Choroid plexus epithelial cell (primary cell): ENCODE results near the gene ACOT12.
"Not testable (repeated sequence)": the region's sequence is repeated elsewhere in the genome, so short reads cannot be mapped to it uniquely, and the experiment has no call there.

Experiments used
- DNase-seq: peaks from one replicate; pipeline ENCODE4 v3.0.0-alpha.2; 2010; ENCODE audit warnings: low read depth
- H3K4me3 ChIP-seq: 2 replicates; pipeline ENCODE4 v1.5.1; 2011; ENCODE audit warnings: low read depth, mild to moderate bottlenecking, control low read depth, low read length, moderate library complexity
- TF ChIP-seq, protein P1 (sequence below): conservative IDR thresholded peaks from 2 replicates; pipeline ENCODE4 v1.5.1; 2011; ENCODE audit warnings: low read depth, mild to moderate bottlenecking, control low read depth, inconsistent platforms, low read length, moderate library complexity

The ACOT12 gene

GRCh38 chr5:81300921-81301270 lies 93.0 kb downstream of the ACOT12 start:
- H3K4me3 ChIP-seq = peak overlapping the region; percentile 93
- TF ChIP-seq, protein P1, sequence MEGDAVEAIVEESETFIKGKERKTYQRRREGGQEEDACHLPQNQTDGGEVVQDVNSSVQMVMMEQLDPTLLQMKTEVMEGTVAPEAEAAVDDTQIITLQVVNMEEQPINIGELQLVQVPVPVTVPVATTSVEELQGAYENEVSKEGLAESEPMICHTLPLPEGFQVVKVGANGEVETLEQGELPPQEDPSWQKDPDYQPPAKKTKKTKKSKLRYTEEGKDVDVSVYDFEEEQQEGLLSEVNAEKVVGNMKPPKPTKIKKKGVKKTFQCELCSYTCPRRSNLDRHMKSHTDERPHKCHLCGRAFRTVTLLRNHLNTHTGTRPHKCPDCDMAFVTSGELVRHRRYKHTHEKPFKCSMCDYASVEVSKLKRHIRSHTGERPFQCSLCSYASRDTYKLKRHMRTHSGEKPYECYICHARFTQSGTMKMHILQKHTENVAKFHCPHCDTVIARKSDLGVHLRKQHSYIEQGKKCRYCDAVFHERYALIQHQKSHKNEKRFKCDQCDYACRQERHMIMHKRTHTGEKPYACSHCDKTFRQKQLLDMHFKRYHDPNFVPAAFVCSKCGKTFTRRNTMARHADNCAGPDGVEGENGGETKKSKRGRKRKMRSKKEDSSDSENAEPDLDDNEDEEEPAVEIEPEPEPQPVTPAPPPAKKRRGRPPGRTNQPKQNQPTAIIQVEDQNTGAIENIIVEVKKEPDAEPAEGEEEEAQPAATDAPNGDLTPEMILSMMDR = no peak
- peak; percentile 11 for DNase-seq

- DNase-seq = no peak
- TF ChIP-seq, protein P1 = no peak
- H3K4me3 ChIP-seq = no peak overlapping the region
Measured at GRCh38 chr5:81297531-81297930, 96.4 kb downstream of the ACOT12 start.

DNA sequence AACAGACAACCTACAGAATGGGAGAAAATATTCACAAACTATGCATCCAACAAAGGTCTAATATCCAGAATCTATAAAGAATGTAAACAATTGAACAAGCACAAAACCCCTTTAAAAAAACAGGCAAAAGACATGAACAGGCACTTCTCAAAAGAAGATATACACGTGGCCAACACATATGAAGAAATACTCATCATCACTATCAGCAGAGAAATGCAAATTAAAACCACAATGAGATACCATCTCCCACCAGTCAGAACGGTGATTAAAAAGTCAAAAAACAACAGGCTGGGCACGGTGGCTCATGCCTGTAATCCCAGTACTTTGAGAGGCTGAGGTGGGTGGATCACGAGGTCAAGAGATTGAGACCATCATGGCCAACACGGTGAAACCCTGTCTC lies 99.9 kb downstream of the ACOT12 start:
- DNase-seq, H3K4me3 ChIP-seq: not testable (repeated sequence)

GRCh38 chr5:81292130-81292529 lies 101.8 kb downstream of the ACOT12 start:
- DNase-seq = no peak
- H3K4me3 ChIP-seq = no peak overlapping the region
- TF ChIP-seq, protein P1 = no peak

GRCh38 chr5:81290146-81290545 lies 103.8 kb downstream of the ACOT12 start:
- H3K4me3 ChIP-seq = no peak overlapping the region
- no peak for DNase-seq
- TF ChIP-seq, protein P1 = no peak

DNA sequence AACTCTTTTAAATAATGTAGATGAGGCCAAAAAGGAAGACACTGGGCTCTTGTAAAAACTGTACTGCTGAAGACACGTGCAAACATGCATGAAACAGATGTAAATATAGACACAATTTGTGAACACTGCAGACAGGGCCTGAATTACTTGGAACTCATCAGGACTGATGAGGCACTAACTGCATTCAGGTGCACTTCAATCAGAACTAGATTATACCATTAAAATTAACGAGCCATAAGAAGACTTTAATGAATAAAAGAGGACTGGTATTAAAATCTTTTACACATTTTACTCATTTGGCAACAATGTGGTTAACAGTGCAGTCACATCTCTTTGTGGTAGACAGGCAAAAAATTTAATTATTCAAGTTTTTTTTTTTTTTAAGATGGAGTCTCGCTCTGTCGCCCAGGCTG lies 105.9 kb downstream of the ACOT12 start:
- DNase-seq = no peak
- no peak overlapping the region for H3K4me3 ChIP-seq
- TF ChIP-seq, protein P1 = no peak

- no peak overlapping the region for H3K4me3 ChIP-seq
- TF ChIP-seq, protein P1 = no peak
- DNase-seq = no peak
Measured at GRCh38 chr5:81286059-81286617, 107.8 kb downstream of the ACOT12 start.
